CD4-positive, alpha-beta T cell treated with Interferon alpha-2 for 1 hour (primary cell): ENCODE results near the gene KCNMB4.
"Not testable (repeated sequence)": the region's sequence is repeated elsewhere in the genome, so short reads cannot be mapped to it uniquely, and the experiment has no call there.

Experiments used
- DNase-seq, 2 donors: peaks; one replicate each; pipeline ENCODE4 v3.0.0-alpha.2; 2020 to 2022

KCNMB4 gene

GRCh38 chr12:70379846-70380245, 13.8 kb downstream of the KCNMB4 start:
- no peak for DNase-seq

- no peak for DNase-seq
These were observed 17.4 kb downstream of the KCNMB4 start for GRCh38 chr12:70383484-70383883.

- no peak for DNase-seq
These were observed 17.8 kb downstream of the KCNMB4 start for GRCh38 chr12:70383886-70384285.

GRCh38 chr12:70386771-70387170, 20.7 kb downstream of the KCNMB4 start:
- no peak for DNase-seq

- DNase-seq, result no peak
These were observed 23.6 kb downstream of the KCNMB4 start for GRCh38 chr12:70389678-70390077.

- DNase-seq, result not testable (repeated sequence)
These were observed 26.5 kb downstream of the KCNMB4 start for GRCh38 chr12:70392631-70393030.

GRCh38 chr12:70393787-70394499, 27.9 kb downstream of the KCNMB4 start:
- DNase-seq, result no peak

- DNase-seq, result no peak
These were observed 31.9 kb downstream of the KCNMB4 start for GRCh38 chr12:70398002-70398401.

GRCh38 chr12:70398862-70399261, 32.8 kb downstream of the KCNMB4 start:
- no peak for DNase-seq

- DNase-seq, result no peak
These were observed 33.2 kb downstream of the KCNMB4 start for GRCh38 chr12:70399311-70399710.

GRCh38 chr12:70400124-70400523, 34.0 kb downstream of the KCNMB4 start:
- no peak for DNase-seq

GRCh38 chr12:70402597-70402996, 36.5 kb downstream of the KCNMB4 start:
- no peak for DNase-seq

GRCh38 chr12:70403826-70404225, 37.7 kb downstream of the KCNMB4 start:
- no peak for DNase-seq

GRCh38 chr12:70408004-70408790, 42.1 kb downstream of the KCNMB4 start:
- DNase-seq, result no peak

GRCh38 chr12:70415987-70416386, 49.9 kb downstream of the KCNMB4 start:
- DNase-seq, result no peak

- DNase-seq, result no peak
These were observed 51.0 kb downstream of the KCNMB4 start for GRCh38 chr12:70417121-70417520.

GRCh38 chr12:70418101-70418500, 52.0 kb downstream of the KCNMB4 start:
- no peak for DNase-seq

- no peak for DNase-seq
These were observed 56.5 kb downstream of the KCNMB4 start for GRCh38 chr12:70422631-70423030.

- DNase-seq, result no peak
These were observed 60.5 kb downstream of the KCNMB4 start for GRCh38 chr12:70426620-70427019.

- no peak for DNase-seq
These were observed 61.5 kb downstream of the KCNMB4 start for GRCh38 chr12:70427611-70428010.

- no peak for DNase-seq
These were observed 64.3 kb downstream of the KCNMB4 start for GRCh38 chr12:70430400-70430799.

- no peak for DNase-seq
These were observed 70.7 kb downstream of the KCNMB4 start for GRCh38 chr12:70436836-70437235.

- no peak for DNase-seq
These were observed 77.1 kb downstream of the KCNMB4 start for GRCh38 chr12:70443062-70443673.

GRCh38 chr12:70444903-70445302, 78.8 kb downstream of the KCNMB4 start:
- no peak for DNase-seq
